Measurements from ENCODE around the gene TACR2.

Gene TACR2

GRCh38 chr10:69435966-69436520 is 19.3 kb upstream of the TACR2 start:
- no peak overlapping the region for H3K4me2 ChIP-seq
- H3K9ac ChIP-seq: no peak overlapping the region
- 0 out of 2 replicates have a peak, but pooled peaks cover 4% of the 10 kb centered on the region for H3K27me3 ChIP-seq (ENCODE audit: insufficient read depth, low read depth)
- no peak for TF ChIP-seq CTCF (conservative IDR thresholded peaks at IDR 0.05; ENCODE audit: low read depth, low read length)
- H3K36me3 ChIP-seq (ENCODE audit: insufficient read depth): no peaks in the 10 kb centered on the region
- H3K4me3 ChIP-seq (IDR thresholded peaks at IDR 0.05; ENCODE audit: insufficient read depth, low read depth, low read length): no peak overlapping the region
- no peaks in the 10 kb centered on the region for H4K20me1 ChIP-seq (ENCODE audit: insufficient read depth)
- no peak overlapping the region for H3K27ac ChIP-seq
- H2AFZ ChIP-seq (ENCODE audit: low read depth): no peak overlapping the region
- no peaks in the 10 kb centered on the region for H3K4me1 ChIP-seq (ENCODE audit: low read depth, poor library complexity, severe bottlenecking)
- H3K79me2 ChIP-seq (ENCODE audit: insufficient read depth, low read depth): no peaks in the 10 kb centered on the region

- no peak overlapping the region for H3K4me2 ChIP-seq
- H3K27ac ChIP-seq: no peak overlapping the region
- no peaks in the 10 kb centered on the region for H3K4me1 ChIP-seq (ENCODE audit: low read depth, poor library complexity, severe bottlenecking)
- H3K79me2 ChIP-seq (ENCODE audit: insufficient read depth, low read depth): no peaks in the 10 kb centered on the region
- H4K20me1 ChIP-seq (ENCODE audit: insufficient read depth): no peaks in the 10 kb centered on the region
- H3K4me3 ChIP-seq (IDR thresholded peaks at IDR 0.05; ENCODE audit: insufficient read depth, low read depth, low read length): no peak overlapping the region
- 0 out of 2 replicates have a peak, but pooled peaks cover 4% of the 10 kb centered on the region for H3K27me3 ChIP-seq (ENCODE audit: insufficient read depth, low read depth)
- TF ChIP-seq CTCF (conservative IDR thresholded peaks at IDR 0.05; ENCODE audit: low read depth, low read length): no peak
- no peak overlapping the region for H3K9ac ChIP-seq
- H3K36me3 ChIP-seq (ENCODE audit: insufficient read depth): no peaks in the 10 kb centered on the region
- H2AFZ ChIP-seq (ENCODE audit: low read depth): no peak overlapping the region
Observed at GRCh38 chr10:69434926-69435325, 18.2 kb upstream of the TACR2 start.

GRCh38 chr10:69434169-69434568 is 17.5 kb upstream of the TACR2 start:
- 0 out of 2 replicates have a peak, but pooled peaks cover 4% of the 10 kb centered on the region for H3K27me3 ChIP-seq (ENCODE audit: insufficient read depth, low read depth)
- no peaks in the 10 kb centered on the region for H3K79me2 ChIP-seq (ENCODE audit: insufficient read depth, low read depth)
- TF ChIP-seq CTCF (conservative IDR thresholded peaks at IDR 0.05; ENCODE audit: low read depth, low read length): no peak
- no peak overlapping the region for H3K9ac ChIP-seq
- H2AFZ ChIP-seq (ENCODE audit: low read depth): no peak overlapping the region
- no peaks in the 10 kb centered on the region for H3K36me3 ChIP-seq (ENCODE audit: insufficient read depth)
- H4K20me1 ChIP-seq (ENCODE audit: insufficient read depth): no peaks in the 10 kb centered on the region
- H3K27ac ChIP-seq: no peak overlapping the region
- H3K4me3 ChIP-seq (IDR thresholded peaks at IDR 0.05; ENCODE audit: insufficient read depth, low read depth, low read length): no peak overlapping the region
- H3K4me2 ChIP-seq: no peak overlapping the region
- H3K4me1 ChIP-seq (ENCODE audit: low read depth, poor library complexity, severe bottlenecking): no peaks in the 10 kb centered on the region

GRCh38 chr10:69428165-69428564 is 11.4 kb upstream of the TACR2 start:
- H3K4me1 ChIP-seq (ENCODE audit: low read depth, poor library complexity, severe bottlenecking): peaks cover 8% of the 10 kb centered on the region
- TF ChIP-seq CTCF (conservative IDR thresholded peaks at IDR 0.05; ENCODE audit: low read depth, low read length): no peak
- H3K4me2 ChIP-seq: no peak overlapping the region
- no peaks in the 10 kb centered on the region for H3K36me3 ChIP-seq (ENCODE audit: insufficient read depth)
- H3K27me3 ChIP-seq (ENCODE audit: insufficient read depth, low read depth): no peaks in the 10 kb centered on the region
- H4K20me1 ChIP-seq (ENCODE audit: insufficient read depth): no peaks in the 10 kb centered on the region
- H2AFZ ChIP-seq (ENCODE audit: low read depth): no peak overlapping the region
- H3K9ac ChIP-seq: no peak overlapping the region
- H3K27ac ChIP-seq: no peak overlapping the region
- H3K4me3 ChIP-seq (IDR thresholded peaks at IDR 0.05; ENCODE audit: insufficient read depth, low read depth, low read length): no peak overlapping the region
- H3K79me2 ChIP-seq (ENCODE audit: insufficient read depth, low read depth): no peaks in the 10 kb centered on the region

All from KMS-11 (cell line).